Mesenchymal stem cell (in vitro differentiated cells and primary cell): Measurements from ENCODE around the gene ENHO.

ENCODE experiments used
- DNase-seq: peaks from one replicate; pipeline ENCODE4 v3.0.0-alpha.2; 2013
- H2AFZ ChIP-seq: one replicate; pipeline ENCODE4 v1.6.1; 2013; ENCODE audit warnings: low read depth, mild to moderate bottlenecking, control low read depth, inconsistent platforms, low read length, moderate library complexity
- H2AK5ac ChIP-seq: 2 replicates; pipeline ENCODE4 v1.6.1; 2013; ENCODE audit warnings: low read length, moderate library complexity, mild to moderate bottlenecking, inconsistent platforms; ENCODE audit not compliant: severe bottlenecking
- H2BK120ac ChIP-seq: one replicate; pipeline ENCODE4 v1.6.1; 2013; ENCODE audit warnings: low read depth, mild to moderate bottlenecking, inconsistent platforms, low read length, moderate library complexity
- H2BK12ac ChIP-seq, 2 experiments: one replicate each; pipeline ENCODE4 v1.6.1; 2013; ENCODE audit warnings: inconsistent platforms in 2 of 2, low read length in 2 of 2, mild to moderate bottlenecking in 2 of 2, moderate library complexity in 2 of 2, control low read depth in 1 of 2
- H2BK15ac ChIP-seq: one replicate; pipeline ENCODE4 v1.6.1; 2013; ENCODE audit warnings: mild to moderate bottlenecking, low read depth, inconsistent platforms; ENCODE audit not compliant: poor library complexity, severe bottlenecking
- H2BK5ac ChIP-seq: 2 replicates; pipeline ENCODE4 v1.6.1; 2013; ENCODE audit warnings: low read depth, mild to moderate bottlenecking, low read length, control low read depth, inconsistent platforms; ENCODE audit not compliant: poor library complexity, severe bottlenecking
- H3K14ac ChIP-seq, 2 experiments: one replicate each; pipeline ENCODE4 v1.6.1; 2013; ENCODE audit warnings: inconsistent platforms in 2 of 2, low read length in 2 of 2, control low read depth in 1 of 2, mild to moderate bottlenecking in 1 of 2, moderate library complexity in 1 of 2
- H3K18ac ChIP-seq, 2 experiments: one replicate each; pipeline ENCODE4 v1.6.1; 2013; ENCODE audit warnings: inconsistent platforms in 2 of 2, low read length in 2 of 2, control low read depth in 1 of 2, low read depth in 1 of 2, mild to moderate bottlenecking in 1 of 2
- H3K23ac ChIP-seq, 2 experiments: one replicate each; pipeline ENCODE4 v1.6.1; 2013; ENCODE audit warnings: inconsistent platforms in 2 of 2, low read length in 2 of 2, mild to moderate bottlenecking in 2 of 2, moderate library complexity in 2 of 2, control low read depth in 1 of 2
- H3K27ac ChIP-seq: 2 replicates; pipeline ENCODE4 v1.5.1; 2013; ENCODE audit warnings: mild to moderate bottlenecking, moderate library complexity, low read length, control low read depth, inconsistent platforms; ENCODE audit not compliant: poor library complexity, severe bottlenecking
- H3K27me3 ChIP-seq, 2 experiments: 2 replicates each; pipeline versions ENCODE4 v1.6.1 to v1.7.0; 2013; ENCODE audit warnings: low read length in 2 of 2, mild to moderate bottlenecking in 2 of 2, moderate library complexity in 2 of 2, control low read depth in 1 of 2, inconsistent platforms in 1 of 2; ENCODE audit not compliant: control insufficient read depth in 1 of 2, insufficient read depth in 1 of 2
- H3K36me3 ChIP-seq, 2 experiments: 2 replicates each; pipeline versions ENCODE4 v1.6.1 to v1.7.0; 2013; ENCODE audit warnings: low read length in 2 of 2, control low read depth in 1 of 2, inconsistent platforms in 1 of 2, low read depth in 1 of 2, mild to moderate bottlenecking in 1 of 2; ENCODE audit not compliant: insufficient read depth in 2 of 2, control insufficient read depth in 1 of 2
- H3K4ac ChIP-seq, 2 experiments: one replicate each; pipeline ENCODE4 v1.6.1; 2013; ENCODE audit warnings: inconsistent platforms in 2 of 2, low read length in 2 of 2, mild to moderate bottlenecking in 2 of 2, moderate library complexity in 2 of 2, control low read depth in 1 of 2, low read depth in 1 of 2
- H3K4me1 ChIP-seq: 2 replicates; pipeline ENCODE4 v1.6.1; 2013; ENCODE audit warnings: low read depth, low read length, control low read depth; ENCODE audit not compliant: control insufficient read depth, insufficient read depth
- H3K4me2 ChIP-seq: 2 replicates; pipeline ENCODE4 v1.6.1; 2013; ENCODE audit warnings: low read length, mild to moderate bottlenecking, inconsistent platforms; ENCODE audit not compliant: poor library complexity, severe bottlenecking
- H3K4me3 ChIP-seq, 2 experiments: 2 replicates each; pipeline versions ENCODE4 v1.5.1 to v1.7.0; 2013; ENCODE audit warnings: low read length in 2 of 2, mild to moderate bottlenecking in 2 of 2, control low read depth in 1 of 2, low read depth in 1 of 2; ENCODE audit not compliant: insufficient read depth in 1 of 2
- H3K79me1 ChIP-seq: replicated peaks from 2 replicates; pipeline ENCODE4 v1.6.1; 2013; ENCODE audit warnings: mild to moderate bottlenecking, control low read depth, low read length, inconsistent platforms; ENCODE audit not compliant: poor library complexity, severe bottlenecking
- H3K9ac ChIP-seq: 2 replicates; pipeline ENCODE4 v1.7.0; 2013; ENCODE audit warnings: mild to moderate bottlenecking, low read length, moderate library complexity
- H3K9me3 ChIP-seq: 2 replicates; pipeline ENCODE4 v1.7.0; 2013; ENCODE audit warnings: mild to moderate bottlenecking, low read length; ENCODE audit not compliant: control insufficient read depth
- H4K8ac ChIP-seq: one replicate; pipeline ENCODE4 v1.6.1; 2013; ENCODE audit warnings: inconsistent platforms, mild to moderate bottlenecking, low read length, moderate library complexity
- H4K91ac ChIP-seq: one replicate; pipeline ENCODE4 v1.6.1; 2013; ENCODE audit warnings: mild to moderate bottlenecking, low read length, inconsistent platforms
- WGBS: methylation state at CpG from one replicate; pipeline ENCODE4 v1.1.7; 2013; ENCODE audit warnings: mixed read lengths; 5-methylcytosine and 5-hydroxymethylcytosine counted together

The ENHO gene

DNA sequence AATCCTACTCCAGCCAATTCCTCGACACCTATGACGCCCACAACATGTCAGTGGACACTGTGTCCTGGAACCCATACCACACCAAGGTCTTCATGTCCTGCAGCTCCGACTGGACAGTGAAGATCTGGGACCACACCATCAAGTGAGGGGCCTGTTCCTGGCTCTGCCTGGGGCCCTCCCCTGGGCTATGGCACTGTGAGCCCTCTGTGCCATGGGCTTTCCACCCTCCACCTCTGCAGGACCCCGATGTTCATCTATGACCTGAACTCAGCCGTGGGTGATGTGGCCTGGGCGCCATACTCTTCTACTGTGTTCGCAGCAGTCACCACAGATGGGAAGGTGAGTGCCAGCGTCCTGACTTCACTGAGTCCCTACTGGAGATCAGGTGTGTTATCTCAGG lies 8.4 kb downstream of the ENHO start:
- H3K18ac ChIP-seq, result no peak overlapping the region
- no peak overlapping the region for H3K4me3 ChIP-seq
- H3K4me1 ChIP-seq, result no peaks in the 10 kb centered on the region
- no peak overlapping the region for H3K9ac ChIP-seq
- no peak overlapping the region for H2BK120ac ChIP-seq
- H3K79me1 ChIP-seq, result no peaks in the 10 kb centered on the region
- no peak overlapping the region for H2BK15ac ChIP-seq
- no peak overlapping the region for H3K23ac ChIP-seq
- no peaks in the 10 kb centered on the region for H3K36me3 ChIP-seq
- no peak overlapping the region for H4K91ac ChIP-seq
- H2BK5ac ChIP-seq, result no peak overlapping the region
- H3K4ac ChIP-seq, result no peak overlapping the region
- H3K4me2 ChIP-seq, result no peak overlapping the region
- H2AK5ac ChIP-seq, result no peak overlapping the region
- no peak for DNase-seq
- no peaks in the 10 kb centered on the region for H3K9me3 ChIP-seq
- H2AFZ ChIP-seq, result no peak overlapping the region
- H4K8ac ChIP-seq, result no peak overlapping the region
- H3K14ac ChIP-seq, result no peak overlapping the region
- 89% methylated on average over 8 of the region's 8 CpGs for WGBS
- H3K27ac ChIP-seq, result no peak overlapping the region
- no peak overlapping the region for H2BK12ac ChIP-seq
- peaks cover 34 to 77% of the 10 kb centered on the region in 2 experiments for H3K27me3 ChIP-seq

DNA sequence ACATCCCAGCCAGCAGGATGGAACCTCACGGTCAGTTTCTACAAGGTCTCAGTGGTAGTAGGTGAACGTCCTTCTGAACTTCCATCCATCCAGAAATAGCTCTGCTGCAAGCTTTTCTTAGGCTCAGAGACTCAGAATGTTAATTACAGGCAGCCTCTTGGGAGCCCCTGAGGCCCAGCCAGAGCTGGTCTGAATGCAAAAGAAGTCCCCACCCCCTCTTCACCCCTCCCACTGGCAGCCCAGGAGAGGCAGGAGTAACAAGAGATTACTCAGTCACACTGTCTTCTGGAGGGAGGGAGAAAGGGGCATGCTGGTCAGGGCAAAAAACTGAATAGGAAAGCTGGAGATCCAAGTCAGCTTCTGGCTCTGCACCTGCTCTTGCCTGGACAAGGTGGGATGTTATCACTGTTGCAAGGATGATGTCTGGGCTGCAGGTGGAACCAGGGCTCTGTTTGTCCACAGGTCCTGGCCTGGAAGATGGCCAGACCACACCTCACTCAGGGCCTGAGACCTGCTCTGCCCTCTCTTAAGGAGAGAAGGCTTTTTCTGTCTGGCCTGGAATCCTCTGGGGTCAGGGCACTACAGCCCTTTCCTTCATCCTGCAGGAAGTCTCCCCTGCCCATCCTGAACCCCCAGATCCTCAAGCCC lies 9.1 kb downstream of the ENHO start:
- H2AFZ ChIP-seq, result no peak overlapping the region
- no peaks in the 10 kb centered on the region for H3K79me1 ChIP-seq
- no peak overlapping the region for H2BK120ac ChIP-seq
- H3K14ac ChIP-seq, result no peak overlapping the region
- no peak overlapping the region for H3K4me2 ChIP-seq
- no peak overlapping the region for H2BK12ac ChIP-seq
- H3K36me3 ChIP-seq, result no peaks in the 10 kb centered on the region
- no peak overlapping the region for H3K4ac ChIP-seq
- no peak overlapping the region for H3K27ac ChIP-seq
- H3K9me3 ChIP-seq, result no peaks in the 10 kb centered on the region
- H2BK5ac ChIP-seq, result no peak overlapping the region
- WGBS, result 19% methylated on average over 2 of the region's 2 CpGs
- H3K9ac ChIP-seq, result no peak overlapping the region
- no peak overlapping the region for H4K91ac ChIP-seq
- no peak overlapping the region for H4K8ac ChIP-seq
- H2BK15ac ChIP-seq, result no peak overlapping the region
- H3K4me1 ChIP-seq, result no peaks in the 10 kb centered on the region
- no peak overlapping the region for H3K23ac ChIP-seq
- no peak for DNase-seq
- H3K18ac ChIP-seq, result no peak overlapping the region
- no peak overlapping the region for H3K4me3 ChIP-seq
- H3K27me3 ChIP-seq, result peaks cover 34 to 78% of the 10 kb centered on the region in 2 experiments
- H2AK5ac ChIP-seq, result no peak overlapping the region

DNA sequence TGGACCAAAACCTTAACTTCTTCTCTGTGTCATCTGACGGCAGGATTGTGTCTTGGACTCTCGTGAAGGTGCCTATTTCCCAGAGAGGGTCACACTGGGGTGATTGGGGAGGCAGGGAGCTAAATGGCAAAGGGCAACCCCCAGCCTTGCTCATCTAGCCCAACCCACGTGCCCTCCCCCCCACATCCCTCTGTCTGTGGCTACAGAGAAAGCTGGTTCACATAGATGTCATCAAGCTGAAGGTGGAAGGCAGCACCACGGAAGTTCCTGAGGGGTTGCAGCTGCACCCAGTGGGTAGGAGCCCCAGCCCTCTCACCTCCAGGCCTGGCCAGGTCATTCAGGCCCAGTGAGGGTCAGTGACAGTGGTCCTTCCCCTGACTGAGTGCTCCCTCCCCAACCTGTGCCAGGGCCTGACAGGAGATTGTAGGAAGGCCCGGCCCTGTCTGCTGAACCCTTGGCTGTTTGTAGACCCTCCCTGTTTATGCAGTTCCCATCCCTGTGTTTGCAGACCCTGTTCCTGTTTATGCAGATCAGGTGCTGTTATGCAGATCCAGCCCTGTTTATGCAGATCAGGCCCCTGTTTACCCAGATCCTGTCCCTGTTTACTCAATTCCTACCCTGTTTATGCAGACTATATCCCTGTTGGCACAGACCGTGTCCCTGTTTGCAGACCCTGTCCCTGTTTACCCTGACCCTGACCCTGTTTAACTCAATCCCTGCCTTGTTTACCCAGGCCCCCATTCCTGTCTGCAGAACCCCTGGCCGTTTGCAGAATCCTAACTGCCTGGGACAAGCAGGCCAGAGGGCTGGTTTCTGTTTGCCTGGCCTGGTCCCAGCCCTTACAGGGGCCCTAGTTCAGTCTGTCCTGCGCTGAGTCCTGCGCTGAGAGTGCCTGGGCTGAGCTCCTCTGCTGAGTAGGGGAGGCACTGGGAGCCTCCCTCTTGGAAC lies 10.4 kb downstream of the ENHO start:
- no peaks in the 10 kb centered on the region for H3K79me1 ChIP-seq
- no peaks in the 10 kb centered on the region for H3K4me1 ChIP-seq
- no peak overlapping the region for H4K8ac ChIP-seq
- H3K4ac ChIP-seq, result no peak overlapping the region
- WGBS, result 51% methylated on average over 8 of the region's 9 CpGs
- no peak overlapping the region for H2BK15ac ChIP-seq
- no peak overlapping the region for H3K9ac ChIP-seq
- peak overlapping the region in 1 of 2 experiments; percentile 67 for H2BK12ac ChIP-seq
- no peak overlapping the region for H2BK5ac ChIP-seq
- H3K23ac ChIP-seq, result peak overlapping the region in 1 of 2 experiments; percentile 67
- peaks cover 31 to 86% of the 10 kb centered on the region in 2 experiments for H3K27me3 ChIP-seq
- peak overlapping the region; percentile 18 for H2AFZ ChIP-seq
- H2AK5ac ChIP-seq, result no peak overlapping the region
- H2BK120ac ChIP-seq, result no peak overlapping the region
- H3K18ac ChIP-seq, result peak overlapping the region in 1 of 2 experiments; percentile 21
- H3K9me3 ChIP-seq, result no peaks in the 10 kb centered on the region
- H4K91ac ChIP-seq, result no peak overlapping the region
- H3K14ac ChIP-seq, result no peak overlapping the region
- H3K27ac ChIP-seq, result no peak overlapping the region
- H3K36me3 ChIP-seq, result no peaks in the 10 kb centered on the region
- peak; percentile 22 for DNase-seq
- H3K4me3 ChIP-seq, result no peak overlapping the region
- H3K4me2 ChIP-seq, result no peak overlapping the region
